LNCAP (cell line): ENCODE measurements around the gene PCDHGA7.

Experiments
- TF ChIP-seq, protein P1 (sequence below): fragments of 450-650 bp; IDR thresholded peaks from 2 replicates; pipeline ENCODE4 v1.5.1; 2017; ENCODE audit warnings: mild to moderate bottlenecking

The PCDHGA7 gene

GRCh38 chr5:141349917-141350619 is 32.5 kb upstream of the PCDHGA7 start, which contains the start of gene PCDHGB1:
PCDHGB1 (plus strand) TSS chr5:141350099; CDS start chr5:141350261, 162 bp downstream.
- TF ChIP-seq, protein P1, sequence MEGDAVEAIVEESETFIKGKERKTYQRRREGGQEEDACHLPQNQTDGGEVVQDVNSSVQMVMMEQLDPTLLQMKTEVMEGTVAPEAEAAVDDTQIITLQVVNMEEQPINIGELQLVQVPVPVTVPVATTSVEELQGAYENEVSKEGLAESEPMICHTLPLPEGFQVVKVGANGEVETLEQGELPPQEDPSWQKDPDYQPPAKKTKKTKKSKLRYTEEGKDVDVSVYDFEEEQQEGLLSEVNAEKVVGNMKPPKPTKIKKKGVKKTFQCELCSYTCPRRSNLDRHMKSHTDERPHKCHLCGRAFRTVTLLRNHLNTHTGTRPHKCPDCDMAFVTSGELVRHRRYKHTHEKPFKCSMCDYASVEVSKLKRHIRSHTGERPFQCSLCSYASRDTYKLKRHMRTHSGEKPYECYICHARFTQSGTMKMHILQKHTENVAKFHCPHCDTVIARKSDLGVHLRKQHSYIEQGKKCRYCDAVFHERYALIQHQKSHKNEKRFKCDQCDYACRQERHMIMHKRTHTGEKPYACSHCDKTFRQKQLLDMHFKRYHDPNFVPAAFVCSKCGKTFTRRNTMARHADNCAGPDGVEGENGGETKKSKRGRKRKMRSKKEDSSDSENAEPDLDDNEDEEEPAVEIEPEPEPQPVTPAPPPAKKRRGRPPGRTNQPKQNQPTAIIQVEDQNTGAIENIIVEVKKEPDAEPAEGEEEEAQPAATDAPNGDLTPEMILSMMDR = peak; percentile 88

GRCh38 chr5:141351591-141351990 is 31.0 kb upstream of the PCDHGA7 start:
- TF ChIP-seq, protein P1 = no peak

- TF ChIP-seq, protein P1 = no peak; the same call in 1 of the 2 replicates
Observed at GRCh38 chr5:141354900-141355469, 27.6 kb upstream of the PCDHGA7 start, which contains the start of gene PCDHGA4. PCDHGA4 (plus strand) TSS chr5:141355021; CDS start chr5:141355108, 87 bp downstream.

DNA sequence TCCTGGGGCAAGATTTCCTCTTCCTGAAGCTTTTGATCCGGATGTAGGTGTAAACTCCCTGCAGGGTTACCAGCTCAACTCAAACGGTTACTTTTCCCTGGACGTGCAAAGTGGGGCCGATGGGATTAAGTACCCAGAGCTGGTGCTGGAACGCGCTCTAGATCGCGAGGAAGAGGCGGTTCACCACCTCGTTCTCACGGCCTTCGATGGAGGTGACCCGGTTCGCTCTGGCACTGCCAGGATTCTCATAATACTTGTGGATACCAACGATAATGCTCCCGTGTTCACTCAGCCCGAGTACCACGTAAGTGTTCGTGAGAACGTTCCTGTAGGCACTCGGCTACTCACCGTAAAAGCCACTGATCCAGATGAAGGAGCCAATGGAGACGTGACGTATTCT is 26.9 kb upstream of the PCDHGA7 start:
- TF ChIP-seq, protein P1 = no peak

DNA sequence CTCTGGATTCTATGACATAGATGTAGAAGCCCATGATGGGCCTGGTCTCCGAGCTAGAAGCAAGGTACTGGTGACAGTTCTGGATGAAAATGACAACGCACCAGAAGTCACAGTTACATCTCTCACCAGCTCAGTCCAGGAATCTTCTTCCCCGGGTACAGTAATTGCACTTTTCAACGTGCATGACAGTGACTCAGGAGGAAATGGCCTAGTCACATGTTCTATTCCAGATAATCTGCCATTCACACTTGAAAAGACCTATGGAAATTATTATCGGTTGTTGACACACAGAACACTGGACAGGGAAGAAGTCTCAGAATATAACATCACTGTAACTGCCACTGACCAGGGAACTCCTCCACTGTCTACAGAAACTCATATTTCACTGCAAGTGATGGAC is 26.4 kb upstream of the PCDHGA7 start:
- TF ChIP-seq, protein P1 = no peak

DNA sequence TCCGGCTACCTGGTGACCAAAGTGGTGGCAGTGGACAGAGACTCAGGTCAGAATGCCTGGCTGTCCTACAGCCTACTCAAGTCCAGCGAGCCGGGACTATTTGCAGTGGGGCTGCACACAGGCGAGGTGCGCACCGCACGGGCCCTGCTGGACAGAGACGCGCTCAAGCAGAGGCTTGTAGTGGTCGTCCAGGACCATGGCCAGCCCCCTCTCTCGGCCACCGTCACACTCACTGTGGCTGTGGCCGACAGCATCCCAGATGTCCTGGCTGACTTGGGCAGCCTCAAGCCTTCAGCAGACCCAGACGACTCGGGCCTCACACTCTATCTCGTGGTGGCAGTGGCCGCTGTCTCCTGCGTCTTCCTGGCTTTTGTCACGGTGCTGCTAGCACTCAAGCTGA is 25.6 kb upstream of the PCDHGA7 start:
- TF ChIP-seq, protein P1 = no peak

DNA sequence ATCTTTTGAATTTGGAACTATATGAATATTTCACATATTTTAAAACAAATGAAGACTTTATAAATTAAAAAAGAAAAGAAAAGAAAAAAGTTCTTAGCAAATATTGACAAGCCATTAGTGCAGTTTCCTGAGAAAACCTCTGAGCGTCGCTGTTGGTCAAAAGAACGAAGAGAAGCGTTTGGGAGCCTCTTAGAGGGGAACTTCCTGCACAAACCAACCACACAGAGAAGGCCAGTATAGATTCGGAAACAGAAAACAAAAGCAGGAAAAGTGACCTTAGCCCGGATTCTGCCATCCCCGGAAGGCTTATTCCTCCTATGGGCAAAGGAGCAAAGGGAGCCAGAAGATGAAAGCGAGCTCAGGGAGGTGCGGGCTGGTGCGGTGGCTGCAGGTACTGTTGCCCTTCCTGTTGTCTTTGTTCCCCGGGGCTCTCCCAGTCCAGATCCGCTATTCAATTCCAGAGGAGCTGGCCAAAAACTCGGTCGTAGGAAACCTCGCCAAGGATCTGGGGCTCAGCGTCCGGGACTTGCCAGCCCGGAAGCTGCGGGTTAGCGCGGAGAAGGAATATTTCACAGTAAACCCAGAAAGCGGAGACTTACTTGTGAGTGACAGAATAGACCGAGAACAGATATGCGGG is 22.6 kb upstream of the PCDHGA7 start, which contains the start of gene PCDHGB2:
TSS of gene PCDHGB2 (plus strand) at position 205 of the 637 bp plus-strand sequence. CDS start at position 347, 142 bp downstream.
- TF ChIP-seq, protein P1 = peak; percentile 14; the same call in 1 of the 2 replicates
